ENCODE data around the gene ALPG.

ALPG gene

GRCh38 chr2:232455426-232456255, 49.0 kb downstream of the ALPG start, which contains the start of gene ALPI:
ALPI (plus strand) TSS chr2:232456153; CDS start chr2:232456200, 47 bp downstream.
- H3K9ac ChIP-seq (ENCODE audit: low read length in 2 of 2): no peak within 1 kb of the TSS

GRCh38 chr2:232456296-232457120, 49.9 kb downstream of the ALPG start:
- no peaks in the 10 kb centered on the region for H3K4me1 ChIP-seq (ENCODE audit: control insufficient read depth, insufficient read depth, low read length)
- no peaks in the 10 kb centered on the region for H3K9me3 ChIP-seq (ENCODE audit: control insufficient read depth in 2 of 2, low read length in 2 of 2)
- peaks cover 17 to 18% of the 10 kb centered on the region in 2 donors for H3K27me3 ChIP-seq (ENCODE audit: control insufficient read depth in 1 of 2, insufficient read depth in 2 of 2, low read length in 2 of 2)
- no peak overlapping the region for H3K4me3 ChIP-seq (ENCODE audit: low read length in 2 of 2)
- no peak overlapping the region for H3K9ac ChIP-seq (ENCODE audit: low read length in 2 of 2)
- no peak overlapping the region for H3K27ac ChIP-seq (ENCODE audit: low read length)
- H3K36me3 ChIP-seq (ENCODE audit: control insufficient read depth in 2 of 2, insufficient read depth in 2 of 2, low read length in 2 of 2): no peaks in the 10 kb centered on the region

More at GRCh38 chr2:232455426-232456255, 49.0 kb downstream of the ALPG start, which contains the start of gene ALPI:
- Histone ChIP-seq H3K27me3 (ENCODE audit: control insufficient read depth in 1 of 2, insufficient read depth in 2 of 2, low read length in 2 of 2) (peaks cover 17 to 18% of the 10 kb centered on the region in 2 donors), H3K4me3 (ENCODE audit: low read length in 2 of 2) (no peak within 1 kb of the TSS), H3K27ac (ENCODE audit: low read length) (no peak within 1 kb of the TSS), H3K36me3 (ENCODE audit: control insufficient read depth in 2 of 2, insufficient read depth in 2 of 2, low read length in 2 of 2) (no peaks in the 10 kb centered on the region), H3K4me1 (ENCODE audit: control insufficient read depth, insufficient read depth, low read length) (no peaks in the 10 kb centered on the region), H3K9me3 (ENCODE audit: control insufficient read depth in 2 of 2, low read length in 2 of 2) (no peaks in the 10 kb centered on the region)

- H3K36me3 ChIP-seq (ENCODE audit: control insufficient read depth in 2 of 2, insufficient read depth in 2 of 2, low read length in 2 of 2): no peaks in the 10 kb centered on the region
- peaks cover 17 to 18% of the 10 kb centered on the region in 2 donors for H3K27me3 ChIP-seq (ENCODE audit: control insufficient read depth in 1 of 2, insufficient read depth in 2 of 2, low read length in 2 of 2)
- H3K9me3 ChIP-seq (ENCODE audit: control insufficient read depth in 2 of 2, low read length in 2 of 2): no peaks in the 10 kb centered on the region
- no peak overlapping the region for H3K27ac ChIP-seq (ENCODE audit: low read length)
- no peak overlapping the region for H3K4me3 ChIP-seq (ENCODE audit: low read length in 2 of 2)
- H3K4me1 ChIP-seq (ENCODE audit: control insufficient read depth, insufficient read depth, low read length): no peaks in the 10 kb centered on the region
- no peak overlapping the region for H3K9ac ChIP-seq (ENCODE audit: low read length in 2 of 2)
These were observed 50.7 kb downstream of the ALPG start for GRCh38 chr2:232457121-232458011.

- peaks cover 17 to 18% of the 10 kb centered on the region in 2 donors for H3K27me3 ChIP-seq (ENCODE audit: control insufficient read depth in 1 of 2, insufficient read depth in 2 of 2, low read length in 2 of 2)
- no peaks in the 10 kb centered on the region for H3K36me3 ChIP-seq (ENCODE audit: control insufficient read depth in 2 of 2, insufficient read depth in 2 of 2, low read length in 2 of 2)
- no peaks in the 10 kb centered on the region for H3K4me1 ChIP-seq (ENCODE audit: control insufficient read depth, insufficient read depth, low read length)
- H3K4me3 ChIP-seq (ENCODE audit: low read length in 2 of 2): no peak overlapping the region
- no peak overlapping the region for H3K9ac ChIP-seq (ENCODE audit: low read length in 2 of 2)
- H3K27ac ChIP-seq (ENCODE audit: low read length): no peak overlapping the region
- H3K9me3 ChIP-seq (ENCODE audit: control insufficient read depth in 2 of 2, low read length in 2 of 2): no peaks in the 10 kb centered on the region
These were observed 51.5 kb downstream of the ALPG start for GRCh38 chr2:232458051-232458660.

GRCh38 chr2:232458661-232459418, 52.2 kb downstream of the ALPG start:
- H3K9ac ChIP-seq (ENCODE audit: low read length in 2 of 2): no peak overlapping the region
- H3K9me3 ChIP-seq (ENCODE audit: control insufficient read depth in 2 of 2, low read length in 2 of 2): no peaks in the 10 kb centered on the region
- no peaks in the 10 kb centered on the region for H3K36me3 ChIP-seq (ENCODE audit: control insufficient read depth in 2 of 2, insufficient read depth in 2 of 2, low read length in 2 of 2)
- peaks cover 17 to 19% of the 10 kb centered on the region in 2 donors for H3K27me3 ChIP-seq (ENCODE audit: control insufficient read depth in 1 of 2, insufficient read depth in 2 of 2, low read length in 2 of 2)
- H3K27ac ChIP-seq (ENCODE audit: low read length): no peak overlapping the region
- H3K4me1 ChIP-seq (ENCODE audit: control insufficient read depth, insufficient read depth, low read length): no peaks in the 10 kb centered on the region
- H3K4me3 ChIP-seq (ENCODE audit: low read length in 2 of 2): no peak overlapping the region

GRCh38 chr2:232459419-232460035, 52.9 kb downstream of the ALPG start:
- H3K4me1 ChIP-seq (ENCODE audit: control insufficient read depth, insufficient read depth, low read length): no peaks in the 10 kb centered on the region
- H3K27ac ChIP-seq (ENCODE audit: low read length): no peak overlapping the region
- no peak overlapping the region for H3K4me3 ChIP-seq (ENCODE audit: low read length in 2 of 2)
- H3K9me3 ChIP-seq (ENCODE audit: control insufficient read depth in 2 of 2, low read length in 2 of 2): no peaks in the 10 kb centered on the region
- H3K9ac ChIP-seq (ENCODE audit: low read length in 2 of 2): no peak overlapping the region
- peaks cover 17 to 25% of the 10 kb centered on the region in 2 donors for H3K27me3 ChIP-seq (ENCODE audit: control insufficient read depth in 1 of 2, insufficient read depth in 2 of 2, low read length in 2 of 2)
- no peaks in the 10 kb centered on the region for H3K36me3 ChIP-seq (ENCODE audit: control insufficient read depth in 2 of 2, insufficient read depth in 2 of 2, low read length in 2 of 2)

GRCh38 chr2:232460171-232460570, 53.5 kb downstream of the ALPG start:
- Histone ChIP-seq H3K27me3 (ENCODE audit: control insufficient read depth in 1 of 2, insufficient read depth in 2 of 2, low read length in 2 of 2) (peaks cover 17 to 26% of the 10 kb centered on the region in 2 donors), H3K9ac (ENCODE audit: low read length in 2 of 2) (no peak overlapping the region), H3K27ac (ENCODE audit: low read length) (no peak overlapping the region), H3K36me3 (ENCODE audit: control insufficient read depth in 2 of 2, insufficient read depth in 2 of 2, low read length in 2 of 2) (no peaks in the 10 kb centered on the region), H3K4me3 (ENCODE audit: low read length in 2 of 2) (no peak overlapping the region), H3K4me1 (ENCODE audit: control insufficient read depth, insufficient read depth, low read length) (no peaks in the 10 kb centered on the region), H3K9me3 (ENCODE audit: control insufficient read depth in 2 of 2, low read length in 2 of 2) (no peaks in the 10 kb centered on the region)

All from stomach smooth muscle (tissue), 2 donors.